Measurements from ENCODE around the gene ETS1.

ETS1 gene

GRCh38 chr11:128624269-128625175 is 37.2 kb upstream of the ETS1 start:
- no peak for DNase-seq (ENCODE audit: low read depth)
- no peak for TF ChIP-seq CTCF (IDR thresholded peaks at IDR 0.05; ENCODE audit: control insufficient read depth, insufficient read depth, low read depth, low read length, missing control alignments)
- no peak overlapping the region for H3K4me3 ChIP-seq (ENCODE audit: control insufficient read depth, low read depth, low read length)

- no peak for DNase-seq (ENCODE audit: low read depth)
- TF ChIP-seq CTCF (IDR thresholded peaks at IDR 0.05; ENCODE audit: control insufficient read depth, insufficient read depth, low read depth, low read length, missing control alignments): no peak
- no peak overlapping the region for H3K4me3 ChIP-seq (ENCODE audit: control insufficient read depth, low read depth, low read length)
Measured at GRCh38 chr11:128623091-128623490, 35.7 kb upstream of the ETS1 start.

GRCh38 chr11:128621601-128622501 is 34.5 kb upstream of the ETS1 start:
- H3K4me3 ChIP-seq (ENCODE audit: control insufficient read depth, low read depth, low read length): no peak overlapping the region
- TF ChIP-seq CTCF (IDR thresholded peaks at IDR 0.05; ENCODE audit: control insufficient read depth, insufficient read depth, low read depth, low read length, missing control alignments): no peak
- peak; percentile 91 for DNase-seq (ENCODE audit: low read depth)

- H3K4me3 ChIP-seq (ENCODE audit: control insufficient read depth, low read depth, low read length): no peak overlapping the region
- TF ChIP-seq CTCF (IDR thresholded peaks at IDR 0.05; ENCODE audit: control insufficient read depth, insufficient read depth, low read depth, low read length, missing control alignments): no peak
- DNase-seq (ENCODE audit: low read depth): no peak
Measured at GRCh38 chr11:128620309-128621100, 33.1 kb upstream of the ETS1 start.

GRCh38 chr11:128619540-128620308 is 32.4 kb upstream of the ETS1 start:
- TF ChIP-seq CTCF (IDR thresholded peaks at IDR 0.05; ENCODE audit: control insufficient read depth, insufficient read depth, low read depth, low read length, missing control alignments): no peak
- no peak overlapping the region for H3K4me3 ChIP-seq (ENCODE audit: control insufficient read depth, low read depth, low read length)
- no peak for DNase-seq (ENCODE audit: low read depth)
